T47D (cell line): ENCODE data around the gene SMIM38.

ENCODE experiments used
- DNase-seq, 2 experiments: peaks; one replicate each; pipeline versions ENCODE4 v3.0.0 to v3.0.0-alpha.2; 2011 to 2012; ENCODE audit warnings: low read depth in 1 of 2, low spot score in 1 of 2
- JUND ChIP-seq: IDR thresholded peaks from 2 replicates; pipeline ENCODE4 v1.6.1; 2012; ENCODE audit warnings: low read depth
- in situ Hi-C: cut with HindIII; loops from 2 replicates; pipeline ENCODE4 v1.10.0; 2016; ENCODE audit warnings: low sequenced_read_pairs, low pct_unique_long_range_greater_than_20kb

Gene SMIM38

GRCh38 chr11:69201066-69201365 is 45.3 kb downstream of the SMIM38 start:
- in situ Hi-C loops: no loop called here
- TF ChIP-seq JUND: no peak
- DNase-seq: no peak

- TF ChIP-seq JUND: no peak
- in situ Hi-C loops: no loop called here
- no peak for DNase-seq
These were observed 46.1 kb downstream of the SMIM38 start for GRCh38 chr11:69201764-69202370.

- in situ Hi-C loops: no loop called here
- no peak for DNase-seq
- no peak for TF ChIP-seq JUND
These were observed 46.9 kb downstream of the SMIM38 start for GRCh38 chr11:69202511-69203221.

GRCh38 chr11:69203381-69203780 is 47.6 kb downstream of the SMIM38 start:
- in situ Hi-C loops: no loop called here
- no peak for TF ChIP-seq JUND
- DNase-seq: no peak

GRCh38 chr11:69203901-69204245 is 48.1 kb downstream of the SMIM38 start:
- DNase-seq: no peak
- no peak for TF ChIP-seq JUND
- in situ Hi-C loops: no loop called here

DNA sequence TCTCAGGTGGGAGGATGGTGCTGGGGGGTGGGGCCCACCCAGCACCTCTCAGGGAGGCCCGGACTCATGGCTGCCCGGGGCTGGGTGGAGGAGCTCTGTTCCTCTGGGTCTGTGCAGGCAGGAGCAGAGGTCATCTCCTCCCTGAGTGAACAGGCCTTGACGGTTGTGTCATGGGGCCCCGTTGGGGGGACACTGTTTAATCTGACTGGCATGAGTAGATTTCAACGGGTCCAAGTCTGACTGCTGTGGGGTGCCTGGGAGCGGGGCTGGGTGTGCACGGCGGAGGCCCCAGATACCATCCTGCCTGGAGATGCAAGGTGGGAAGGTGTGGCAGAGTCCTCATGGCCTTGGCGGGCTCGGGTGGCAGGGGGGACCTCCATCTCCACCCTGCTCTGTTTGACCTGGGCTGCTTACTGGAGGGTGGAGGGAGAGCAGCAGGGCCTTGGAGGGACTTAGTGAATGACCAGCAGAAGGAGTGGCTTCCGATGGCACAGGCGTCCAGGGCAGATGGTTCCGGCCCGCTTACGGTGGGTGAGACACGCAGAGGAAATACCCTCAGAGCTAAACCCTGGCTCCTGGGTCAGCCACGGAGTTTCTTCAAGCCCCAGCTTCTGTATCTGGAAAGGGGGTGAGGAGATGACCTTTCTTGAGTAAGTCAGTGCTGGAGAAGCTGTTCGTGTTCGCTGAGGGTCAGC is 48.7 kb downstream of the SMIM38 start:
- no peak for DNase-seq
- no peak for TF ChIP-seq JUND
- in situ Hi-C loops: no loop called here

DNA sequence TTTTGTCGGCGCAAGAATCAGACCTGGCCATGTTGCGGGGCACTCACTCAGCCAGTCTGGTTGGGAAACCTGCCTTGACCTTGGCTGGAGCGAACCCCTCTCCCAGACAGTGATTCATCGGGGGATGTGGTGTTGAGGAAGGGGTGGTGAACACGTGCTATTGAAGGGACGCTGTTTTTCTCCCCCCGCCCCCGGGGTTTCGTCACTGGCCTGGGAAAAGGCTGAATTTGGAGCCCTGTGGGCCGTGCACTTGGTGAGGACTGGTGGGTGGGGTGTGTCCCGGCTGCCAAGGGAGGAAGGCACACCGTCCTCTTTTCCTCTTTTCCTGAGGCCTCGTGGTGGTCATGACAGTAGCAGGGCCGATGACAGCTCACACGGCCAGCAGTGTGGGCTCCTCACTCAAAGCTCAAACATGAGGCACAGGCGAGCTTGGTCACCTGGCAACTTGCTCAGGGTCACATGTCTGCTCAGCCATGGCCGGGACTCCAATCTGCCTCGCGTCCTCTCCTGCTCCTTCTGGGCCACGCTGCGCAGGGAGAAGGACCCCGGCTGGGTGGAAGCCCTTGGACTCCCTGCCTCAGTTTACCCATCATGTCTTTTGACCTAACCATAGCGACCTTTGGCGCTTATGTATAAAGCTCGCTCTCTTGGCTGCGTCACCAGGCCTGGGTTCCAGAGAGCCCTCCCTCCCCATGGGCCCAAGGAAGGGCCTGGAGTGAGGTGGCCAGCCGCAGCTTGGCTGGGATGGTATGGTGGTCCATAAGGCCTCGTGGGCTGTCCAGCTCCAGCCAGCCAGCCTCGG is 49.4 kb downstream of the SMIM38 start:
- no peak for TF ChIP-seq JUND
- in situ Hi-C loops: no loop called here
- no peak for DNase-seq
